GM21619 (cell line): ENCODE results near the gene TIGIT.

Experiments used
- ATAC-seq: cut with Tn5 transposase; IDR thresholded peaks from one replicate; pipeline ENCODE4 v1.9.1; 2021; ENCODE audit not compliant: unreplicated experiment

The TIGIT gene

DNA sequence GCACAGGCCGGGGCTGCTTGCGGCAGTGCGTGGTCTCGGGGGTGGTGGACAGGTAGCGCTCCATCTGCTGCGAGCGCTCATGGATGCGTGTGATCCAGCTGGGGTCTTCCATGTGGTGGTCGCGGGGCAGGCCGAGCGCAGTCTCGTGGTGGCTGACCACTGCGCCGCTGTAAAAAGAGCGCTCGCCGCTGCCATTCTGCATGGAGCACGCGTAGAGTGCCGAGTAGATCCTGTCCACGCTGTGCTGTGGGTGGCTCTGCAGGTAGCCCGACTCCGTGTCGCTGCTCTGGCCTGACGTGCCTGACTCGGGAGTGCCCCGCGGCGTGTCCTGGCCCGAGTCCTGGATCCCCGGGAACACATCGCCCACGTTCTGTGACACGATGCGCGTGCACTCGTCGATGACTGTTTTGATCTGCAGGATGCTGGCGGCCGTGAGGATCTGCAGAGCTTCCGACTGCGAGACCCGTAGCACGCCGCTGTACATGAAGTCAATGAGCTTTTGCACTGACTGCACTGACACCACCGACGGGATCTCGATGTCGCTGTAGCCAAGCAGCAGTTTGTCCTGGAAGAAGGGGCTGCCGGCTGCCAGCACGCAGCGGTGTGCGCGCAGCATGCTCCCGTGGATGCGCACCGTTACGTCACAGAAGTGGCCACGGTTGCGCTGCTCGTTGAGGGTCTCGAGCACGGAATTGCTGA, 57.4 kb downstream of the TIGIT start:
- no peak for ATAC-seq

DNA sequence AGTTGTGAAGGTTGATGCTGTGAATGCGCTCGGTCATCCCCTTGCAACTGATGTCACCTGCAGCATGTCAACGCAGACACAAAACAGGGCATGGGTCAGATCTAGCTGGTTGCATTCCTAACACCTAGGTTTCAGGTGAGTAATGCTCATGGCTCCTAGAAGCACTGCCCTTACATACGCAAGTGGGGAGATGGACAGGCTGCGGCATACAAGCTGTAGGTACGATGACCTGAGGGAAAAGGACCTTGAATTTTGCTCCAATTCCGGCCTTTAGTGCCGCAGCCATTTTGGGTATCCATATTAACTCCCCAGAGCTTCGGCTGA, 58.0 kb downstream of the TIGIT start:
- ATAC-seq: no peak

DNA sequence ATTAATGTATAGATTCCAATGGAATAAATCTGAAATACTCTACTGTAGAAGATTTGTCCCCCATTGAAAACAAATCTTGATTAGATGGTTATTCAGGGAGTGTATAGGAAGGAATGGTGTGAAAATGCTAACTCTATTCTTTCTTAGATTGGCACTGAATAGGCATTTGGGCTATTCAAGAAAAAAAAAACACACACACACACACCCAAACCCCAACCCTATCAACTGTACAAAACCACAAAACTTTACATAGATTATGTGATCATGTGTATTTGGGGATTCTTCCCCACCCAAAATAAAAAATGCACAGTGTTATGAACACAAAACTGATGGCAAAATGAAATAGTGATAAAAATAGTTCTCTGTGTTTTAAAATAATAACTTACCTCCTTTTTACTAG, 61.8 kb downstream of the TIGIT start:
- no peak for ATAC-seq

DNA sequence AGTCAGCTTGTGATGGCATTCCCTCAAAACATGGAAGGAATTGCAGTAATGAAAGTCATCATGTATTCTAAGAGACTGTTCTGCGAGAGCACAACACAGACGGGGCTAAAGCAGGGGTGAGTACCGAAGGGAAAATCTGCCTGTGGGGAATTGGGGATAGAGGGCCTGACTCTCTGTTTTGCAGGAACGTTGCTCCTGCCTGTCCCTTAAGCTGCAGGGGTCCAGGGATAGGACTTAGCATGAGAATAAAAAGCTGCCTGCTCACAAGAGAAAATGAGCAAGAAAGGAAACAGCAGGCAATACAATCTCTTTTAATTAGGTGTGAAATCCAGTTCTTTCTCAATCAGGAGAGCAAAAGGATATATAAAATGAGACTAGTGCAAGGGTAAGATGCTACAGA, 62.2 kb downstream of the TIGIT start:
- no peak for ATAC-seq

DNA sequence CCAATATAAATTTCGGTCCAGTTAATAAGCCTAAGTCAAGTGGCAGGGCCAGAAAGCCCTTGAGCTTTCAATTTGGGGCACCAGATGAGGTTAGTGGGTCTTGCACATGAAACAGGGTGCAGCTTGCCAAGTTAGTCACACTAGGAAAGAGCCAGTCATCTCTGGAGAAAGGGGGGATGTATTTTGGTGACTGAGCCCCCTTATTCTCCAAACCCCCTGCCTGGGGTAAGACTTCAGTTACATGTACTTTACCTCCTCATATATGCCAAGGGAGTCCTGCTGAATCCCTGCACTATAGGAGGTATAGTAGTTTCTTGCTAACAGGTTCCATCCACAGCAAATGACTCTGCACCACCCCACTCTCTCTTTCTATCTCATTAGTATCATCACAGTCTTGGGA, 62.7 kb downstream of the TIGIT start:
- no peak for ATAC-seq
